Activated naive CD8-positive, alpha-beta T cell treated with anti-CD3 and anti-CD28 coated beads for 36 hours (primary cell): Measurements from ENCODE around the gene DMTF1. TPM values are rescaled to one million over a fixed set of nuclear protein-coding genes. Genes with fewer than 3 reads are reported as not detected.

Experiments
- total RNA-seq, 2 experiments: library from RNA; stranded (reverse); gene quantifications; one replicate each; pipeline ENCODE4 v1.2.3, GENCODE V29; 2021

The DMTF1 gene
- total RNA-seq, 2 experiments from 2014 or later = 57.1 to 59.9 TPM

Other genes with a start within 250 kb of the DMTF1 start
- 1 to 10 TPM; 1.6 to 2.2 TPM for gene ELAPOR2, start 92.8 kb upstream of the DMTF1 start, total RNA-seq
- 10 to 100 TPM; 86.3 to 94.9 TPM for gene TMEM243, start 67.3 kb downstream of the DMTF1 start, total RNA-seq
- 1 to 10 TPM; 7.0 to 7.2 TPM for gene CROT, start 193.2 kb downstream of the DMTF1 start, total RNA-seq